GM12873 (cell line): ENCODE measurements around the gene CREG2.

Experiments
- CTCF ChIP-seq: IDR thresholded peaks from 2 replicates; pipeline ENCODE4 v1.5.1; 2012; ENCODE audit warnings: low read depth, mild to moderate bottlenecking, moderate library complexity, low read length, control low read depth; ENCODE audit not compliant: insufficient read depth; ENCODE audit errors: missing control alignments

CREG2 gene

GRCh38 chr2:101307503-101307902 lies 79.8 kb downstream of the CREG2 start:
- TF ChIP-seq CTCF: no peak

- TF ChIP-seq CTCF: no peak
Observed at GRCh38 chr2:101306410-101306809, 80.9 kb downstream of the CREG2 start.

GRCh38 chr2:101305492-101306078 lies 81.7 kb downstream of the CREG2 start:
- TF ChIP-seq CTCF: no peak

GRCh38 chr2:101305035-101305434 lies 82.3 kb downstream of the CREG2 start:
- no peak for TF ChIP-seq CTCF

- TF ChIP-seq CTCF: no peak
Observed at GRCh38 chr2:101303688-101304087, 83.6 kb downstream of the CREG2 start.

GRCh38 chr2:101302016-101302415 lies 85.3 kb downstream of the CREG2 start:
- TF ChIP-seq CTCF: no peak

GRCh38 chr2:101300836-101301235 lies 86.5 kb downstream of the CREG2 start:
- no peak for TF ChIP-seq CTCF
